GM12878 (cell line): ENCODE data around the gene UPK1B. TPM values are rescaled to one million over a fixed set of nuclear protein-coding genes. Genes with fewer than 3 reads are reported as not detected.

Source experiments
- ATAC-seq: fragments of 200-7000 bp; cut with Tn5 transposase; 3 replicates; pipeline ENCODE4 v1.9.1; 2020; ENCODE audit warnings: mild to moderate bottlenecking, moderate library complexity
- BruUV-seq: library from RNA; stranded (reverse); fragments of 400-500 nt; replicated peaks from 2 replicates; lab custom pipeline; 2021; lab: Mats Ljungman, UMichigan
- CTCF ChIA-PET: fragments of 300-600 bp; sonication (Branson Sonifier 250); formaldehyde crosslinking; extraction: SDS; loops from one replicate; lab custom pipeline; 2021; ENCODE audit warnings: inconsistent platforms; lab: Yijun Ruan, JAX
- POLR2A ChIA-PET: fragments of 350-600 bp; formaldehyde crosslinking; extraction: SDS; loops from one replicate; lab custom pipeline; 2021; ENCODE audit warnings: inconsistent platforms; lab: Charles Lee
- RAD21 ChIA-PET: fragments of 300-600 bp; sonication (Branson Sonifier 250); formaldehyde crosslinking; loops from one replicate; lab custom pipeline; 2023; ENCODE audit warnings: antibody characterized with exemption; ENCODE audit not compliant: unreplicated experiment; lab: Charles Lee
- SMC1A ChIA-PET: fragments of 300-600 bp; sonication (Branson Sonifier 250); formaldehyde crosslinking; loops from one replicate; lab custom pipeline; 2023; ENCODE audit not compliant: unreplicated experiment, uncharacterized antibody; lab: Charles Lee
- DNase-seq: peaks from one replicate; pipeline ENCODE4 v3.0.0-alpha.2; 2011; ENCODE audit warnings: low read depth, low spot score
- FAIRE-seq: peaks from 3 replicates; lab custom pipeline; 2011; peaks lifted over from hg19 to GRCh38; lab: Jason Lieb, UNC
- H2AFZ ChIP-seq: 2 replicates; pipeline ENCODE4 v1.6.0; 2011; ENCODE audit warnings: low read depth, low read length, control low read depth; ENCODE audit not compliant: control insufficient read depth
- H3K27ac ChIP-seq: 2 replicates; pipeline ENCODE4 v1.5.1; 2011; ENCODE audit warnings: control low read depth; ENCODE audit not compliant: control insufficient read depth, insufficient read depth
- H3K27me3 ChIP-seq, 2 experiments: replicated peaks in 1 of 2; 2 replicates each; pipeline versions ENCODE4 v1.6.0 to v1.6.1; 2011; ENCODE audit warnings: low read length in 1 of 2; ENCODE audit not compliant: control insufficient read depth in 2 of 2, insufficient read depth in 2 of 2
- H3K36me3 ChIP-seq, 2 experiments: 2 replicates each; pipeline ENCODE4 v1.5.1; 2011; ENCODE audit warnings: low read length in 1 of 2; ENCODE audit not compliant: control insufficient read depth in 2 of 2, insufficient read depth in 2 of 2
- H3K4me1 ChIP-seq: 2 replicates; pipeline ENCODE4 v1.6.1; 2011; ENCODE audit warnings: mild to moderate bottlenecking, low read length, moderate library complexity, mixed read lengths; ENCODE audit not compliant: control insufficient read depth, insufficient read depth
- H3K4me2 ChIP-seq: 2 replicates; pipeline ENCODE4 v1.6.0; 2011; ENCODE audit warnings: control low read depth; ENCODE audit not compliant: control insufficient read depth, insufficient read depth
- H3K4me3 ChIP-seq: fragments of 200-600 bp; sonication (generic); 2 replicates; pipeline ENCODE4 v1.5.1; 2016
- H3K79me2 ChIP-seq: 2 replicates; pipeline ENCODE4 v1.6.0; 2011; ENCODE audit warnings: low read length; ENCODE audit not compliant: control insufficient read depth, insufficient read depth
- H3K9ac ChIP-seq: 2 replicates; pipeline ENCODE4 v1.8.0; 2011; ENCODE audit warnings: low read length, control low read depth, mixed read lengths; ENCODE audit not compliant: control insufficient read depth, insufficient read depth
- H3K9me3 ChIP-seq: replicated peaks from 3 replicates; pipeline ENCODE4 v1.5.1; 2011; ENCODE audit warnings: mild to moderate bottlenecking, low read length; ENCODE audit not compliant: control insufficient read depth, insufficient read depth
- H4K20me1 ChIP-seq: 2 replicates; pipeline ENCODE4 v1.6.0; 2011; ENCODE audit not compliant: control insufficient read depth, insufficient read depth
- CBX5 ChIP-seq: sonication (generic); IDR thresholded peaks from 2 replicates; pipeline ENCODE4 v1.6.1; 2016; ENCODE audit warnings: low read depth, moderate library complexity, mild to moderate bottlenecking, inconsistent platforms
- FOS ChIP-seq: IDR thresholded peaks from 3 replicates; pipeline ENCODE4 v1.6.1; 2011; ENCODE audit warnings: borderline replicate concordance; ENCODE audit not compliant: insufficient read length; ENCODE audit errors: extremely low read depth
- HCFC1 ChIP-seq: fragments of 150-350 bp; IDR thresholded peaks from 2 replicates; pipeline ENCODE4 v1.6.1; 2014; ENCODE audit warnings: low read length
- HDAC6 ChIP-seq: fragments of 200-600 bp; sonication (generic); IDR thresholded peaks from one replicate; pipeline ENCODE4 v1.8.0; 2017; ENCODE audit warnings: antibody characterized with exemption; ENCODE audit not compliant: unreplicated experiment
- HDGF ChIP-seq: fragments of 450-650 bp; IDR thresholded peaks from 2 replicates; pipeline ENCODE4 v1.6.1; 2016; ENCODE audit warnings: antibody characterized with exemption
- IKZF2 ChIP-seq, 2 experiments: fragments of 450-650 bp; IDR thresholded peaks; 2 replicates each; pipeline ENCODE4 v1.6.1; 2017; ENCODE audit warnings: mild to moderate bottlenecking in 2 of 2, moderate library complexity in 2 of 2
- JUNB ChIP-seq: IDR thresholded peaks from 2 replicates; pipeline ENCODE4 v1.6.1; 2016; ENCODE audit warnings: antibody characterized with exemption, mild to moderate bottlenecking
- KAT2A ChIP-seq: conservative IDR thresholded peaks from 2 replicates; pipeline ENCODE4 v1.6.1; 2011; ENCODE audit warnings: low read depth, low read length; ENCODE audit not compliant: control insufficient read depth
- MXI1 ChIP-seq: fragments of 150-350 bp; IDR thresholded peaks from 2 replicates; pipeline ENCODE4 v1.6.1; 2011; ENCODE audit warnings: low read depth, mild to moderate bottlenecking, inconsistent platforms, low read length, improper control_type of control experiment
- MYC ChIP-seq: IDR thresholded peaks from 2 replicates; pipeline ENCODE4 v1.6.1; 2011; ENCODE audit warnings: mild to moderate bottlenecking, low read length, moderate library complexity, inconsistent platforms; ENCODE audit not compliant: insufficient read depth, insufficient replicate concordance, insufficient read length, severe bottlenecking
- PAX8 ChIP-seq: fragments of 450-650 bp; IDR thresholded peaks from 2 replicates; pipeline ENCODE4 v1.6.1; 2017; ENCODE audit warnings: mild to moderate bottlenecking, moderate library complexity
- POLR2A ChIP-seq: IDR thresholded peaks from 2 replicates; pipeline ENCODE4 v1.6.1; 2011; ENCODE audit warnings: low read depth, mild to moderate bottlenecking, low read length
- RAD51 ChIP-seq: fragments of 450-650 bp; IDR thresholded peaks from 2 replicates; pipeline ENCODE4 v1.6.1; 2016; ENCODE audit warnings: moderate library complexity, mild to moderate bottlenecking, inconsistent platforms
- RB1 ChIP-seq: fragments of 450-650 bp; formaldehyde crosslinking; IDR thresholded peaks from 2 replicates; pipeline ENCODE4 v1.6.1; 2017; ENCODE audit warnings: mild to moderate bottlenecking, borderline replicate concordance
- REST ChIP-seq: IDR thresholded peaks from 2 replicates; pipeline ENCODE4 v1.6.1; 2012; ENCODE audit warnings: mild to moderate bottlenecking, low read depth, low read length
- SMAD5 ChIP-seq: IDR thresholded peaks from 2 replicates; pipeline ENCODE4 v1.6.1; 2016; ENCODE audit warnings: antibody characterized with exemption, low read depth
- WGBS: methylation state at CpG from one replicate; pipeline ENCODE4 v1.1.6; 2016; ENCODE audit warnings: low lambda C conversion rate; ENCODE audit not compliant: insufficient replicate concordance, insufficient coverage; ENCODE audit errors: missing lambda C conversion rate; 5-methylcytosine and 5-hydroxymethylcytosine counted together
- in situ Hi-C: fragments of 300-500 bp; cut with MboI; formaldehyde crosslinking; loops from 9 replicates; pipeline ENCODE4 v1.14.3; 2018; ENCODE audit warnings: mixed read lengths
- intact Hi-C: fragments of 100-400 bp; cut with micrococcal nuclease; formaldehyde crosslinking; loops from one replicate; pipeline ENCODE4 v1.14.2; 2022; ENCODE audit not compliant: unreplicated experiment
- polyA plus RNA-seq, 11 experiments: library from polyadenylated mRNA; depleted of rRNA in 4 of 11; unstranded in 6 of 11; stranded (reverse) in 5 of 11; fragments of >200 nt; fragmentation: Nextera tagmentation in 4 of 11; fragmentation: Illumina TruSeq in 1 of 11; extraction: Ambion mirVana in 4 of 11; extraction: Trizol in 1 of 11; gene quantifications; 1 replicate in 1 of 11; 2 replicates in 10 of 11; pipeline versions ENCODE4 v1.2.1 to v1.2.3, GENCODE V29; 2011 to 2016; ENCODE audit warnings: inconsistent platforms in 2 of 11, missing spikeins in 2 of 11, low read depth in 1 of 11
- total RNA-seq, 4 experiments: library from RNA; depleted of rRNA in 3 of 4; stranded (reverse); fragments of >200 nt in 3 of 4; fragmentation: Illumina TruSeq in 1 of 4; extraction: Trizol in 1 of 4; gene quantifications; 2 replicates each; pipeline versions ENCODE4 v1.2.1 to v1.2.3, GENCODE V29; 2013 to 2021
- TF ChIP-seq, protein P1 (sequence below): IDR thresholded peaks from 2 replicates; pipeline ENCODE4 v1.6.1; 2011; ENCODE audit warnings: low read depth, low read length, improper control_type of control experiment, borderline replicate concordance

The UPK1B gene
- total and polyA plus RNA-seq, 10 of the 15 experiments (the other 5 are each of a cell fraction or from before 2014, with no cell fraction given): not detected

DNA sequence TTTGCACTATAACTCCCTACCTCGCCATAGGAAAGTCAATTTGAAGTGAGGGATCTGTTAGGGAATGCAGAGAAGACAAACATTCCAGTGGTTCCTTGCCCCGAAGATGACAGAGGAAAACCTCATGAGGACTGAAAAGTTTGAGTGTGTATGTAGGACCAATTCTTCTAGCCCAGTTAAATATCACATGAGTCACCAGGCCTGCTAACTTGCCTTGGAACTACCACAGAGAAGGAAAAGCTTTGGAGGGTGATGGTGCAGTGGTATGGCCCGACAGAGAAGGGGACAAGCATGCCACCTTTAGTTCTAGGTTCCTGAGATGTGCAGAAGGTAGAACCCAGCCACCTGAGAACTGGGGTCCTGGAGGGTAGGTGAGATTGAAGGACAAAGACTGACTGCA lies 2.6 kb upstream of the UPK1B start:
- BruUV-seq: no TSS peak
- WGBS: 1% methylated on average over 3 of the region's 3 CpGs
- RAD21 ChIA-PET: no interaction called here
- Histone ChIP-seq H3K4me1 (no peaks in the 10 kb centered on the region), H3K4me2 (no peak overlapping the region), H3K27me3 (no peaks in the 10 kb centered on the region; a peak in 1 of 4 replicates), H3K4me3 (no peak overlapping the region), H3K27ac (no peak overlapping the region), H4K20me1 (no peaks in the 10 kb centered on the region), H3K79me2 (no peaks in the 10 kb centered on the region), H3K9me3 (no peaks in the 10 kb centered on the region), H2AFZ (no peak overlapping the region), H3K36me3 (no peaks in the 10 kb centered on the region), H3K9ac (no peak overlapping the region)
- TF ChIP-seq CBX5 (no peak), KAT2A (no peak), MXI1 (no peak), HDGF (no peak), RAD51 (no peak), SMAD5 (no peak), RB1 (no peak), IKZF2 (IDR thresholded peaks at IDR 0.05) (no peak), MYC (no peak), FOS (no peak), PAX8 (no peak), HCFC1 (no peak), JUNB (no peak), HDAC6 (no peak), POLR2A (no peak), REST (no peak)
- TF ChIP-seq, protein P1, sequence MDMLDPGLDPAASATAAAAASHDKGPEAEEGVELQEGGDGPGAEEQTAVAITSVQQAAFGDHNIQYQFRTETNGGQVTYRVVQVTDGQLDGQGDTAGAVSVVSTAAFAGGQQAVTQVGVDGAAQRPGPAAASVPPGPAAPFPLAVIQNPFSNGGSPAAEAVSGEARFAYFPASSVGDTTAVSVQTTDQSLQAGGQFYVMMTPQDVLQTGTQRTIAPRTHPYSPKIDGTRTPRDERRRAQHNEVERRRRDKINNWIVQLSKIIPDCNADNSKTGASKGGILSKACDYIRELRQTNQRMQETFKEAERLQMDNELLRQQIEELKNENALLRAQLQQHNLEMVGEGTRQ: no peak
- SMC1A ChIA-PET: interaction anchor here (0.6 kb wide), 1 partner anchor 60 kb away, joined by 3 read pairs; no protein-coding TSS in a partner anchor
- ATAC-seq: no peak
- no peak for DNase-seq
- CTCF ChIA-PET: no interaction called here
- POLR2A ChIA-PET: no interaction called here
- intact Hi-C loops: no loop called here
- in situ Hi-C loops: no loop called here
- no peak for FAIRE-seq
